ENCODE data around the gene VWA2. TPM values are rescaled to one million over a fixed set of nuclear protein-coding genes. Genes with fewer than 3 reads are reported as not detected.
A peak's percentile ranks its signal among the peaks of the same experiment; 100 is the strongest.

Gene VWA2
- total and polyA plus RNA-seq, 5 donors, result not detected

DNA sequence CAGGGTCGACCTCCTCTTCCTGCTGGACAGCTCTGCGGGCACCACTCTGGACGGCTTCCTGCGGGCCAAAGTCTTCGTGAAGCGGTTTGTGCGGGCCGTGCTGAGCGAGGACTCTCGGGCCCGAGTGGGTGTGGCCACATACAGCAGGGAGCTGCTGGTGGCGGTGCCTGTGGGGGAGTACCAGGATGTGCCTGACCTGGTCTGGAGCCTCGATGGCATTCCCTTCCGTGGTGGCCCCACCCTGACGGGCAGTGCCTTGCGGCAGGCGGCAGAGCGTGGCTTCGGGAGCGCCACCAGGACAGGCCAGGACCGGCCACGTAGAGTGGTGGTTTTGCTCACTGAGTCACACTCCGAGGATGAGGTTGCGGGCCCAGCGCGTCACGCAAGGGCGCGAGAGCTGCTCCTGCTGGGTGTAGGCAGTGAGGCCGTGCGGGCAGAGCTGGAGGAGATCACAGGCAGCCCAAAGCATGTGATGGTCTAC, 46.9 kb downstream of the VWA2 start:
- Histone ChIP-seq H3K4me1 (ENCODE audit: control insufficient read depth, insufficient read depth, low read length) (no peaks in the 10 kb centered on the region), H3K9me3 (ENCODE audit: control insufficient read depth, low read length) (no peaks in the 10 kb centered on the region), H3K27ac (ENCODE audit: low read length) (no peak overlapping the region), H3K27me3 (ENCODE audit: control insufficient read depth, insufficient read depth) (no peaks in the 10 kb centered on the region), H3K4me3 (ENCODE audit: low read length) (no peak overlapping the region)
- WGBS, result 83% methylated on average over 31 of the region's 31 CpGs
- ATAC-seq (peak in 1 of 2 donors; percentile 23), DNase-seq (no peak)
- intact Hi-C loops (cut with DNase I), result no loop called here

DNA sequence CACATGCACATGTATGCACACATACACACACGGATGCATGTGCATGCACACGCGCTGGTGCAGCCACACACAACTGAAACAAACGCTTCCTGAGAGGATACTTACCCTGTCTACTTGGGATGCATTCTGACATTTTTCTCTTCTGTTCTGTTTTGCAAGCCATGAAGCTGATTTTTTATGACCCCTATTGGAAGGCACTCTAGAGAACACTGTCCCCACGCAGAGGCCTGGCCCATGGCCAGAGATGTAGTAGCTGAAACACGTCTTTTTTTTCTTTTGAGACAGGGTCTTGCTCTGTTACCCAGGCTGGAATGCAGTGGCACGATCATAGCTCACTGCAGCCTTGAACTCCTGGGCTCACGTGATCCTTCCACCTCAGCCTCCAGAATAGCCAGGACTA, 47.9 kb downstream of the VWA2 start:
- no peak for DNase-seq

DNA sequence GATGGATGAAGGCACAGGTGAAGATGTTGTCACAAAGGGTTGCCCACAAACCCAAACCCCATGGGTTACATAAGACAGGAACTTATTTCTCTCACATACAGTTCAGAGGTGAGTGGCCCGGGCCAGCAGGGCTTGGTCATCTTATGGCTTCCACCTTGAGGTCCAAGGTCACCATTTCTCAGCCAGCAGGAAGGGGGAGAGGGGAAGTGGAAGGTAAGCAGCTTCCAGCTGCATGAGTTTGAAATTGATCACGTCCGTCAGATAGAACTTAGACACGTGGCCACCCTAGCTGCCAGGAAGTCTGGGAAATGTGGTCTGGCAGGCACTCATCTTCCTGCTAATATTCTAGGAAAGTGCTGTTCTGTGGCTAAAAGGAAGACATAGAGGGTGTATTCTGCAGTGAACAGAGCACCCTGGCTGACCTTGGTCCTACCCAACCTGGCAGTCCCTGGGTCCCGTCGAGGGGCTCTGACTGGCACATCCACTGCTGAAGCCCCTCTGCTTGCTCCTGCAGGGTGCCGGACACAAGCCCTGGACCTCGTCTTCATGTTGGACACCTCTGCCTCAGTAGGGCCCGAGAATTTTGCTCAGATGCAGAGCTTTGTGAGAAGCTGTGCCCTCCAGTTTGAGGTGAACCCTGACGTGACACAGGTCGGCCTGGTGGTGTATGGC, 49.5 kb downstream of the VWA2 start:
- intact Hi-C loops (cut with DNase I), result no loop called here
- Histone ChIP-seq H3K27ac (ENCODE audit: low read length) (no peak overlapping the region), H3K4me3 (ENCODE audit: low read length) (no peak overlapping the region), H3K9me3 (ENCODE audit: control insufficient read depth, low read length) (no peaks in the 10 kb centered on the region), H3K27me3 (ENCODE audit: control insufficient read depth, insufficient read depth) (no peaks in the 10 kb centered on the region), H3K4me1 (ENCODE audit: control insufficient read depth, insufficient read depth, low read length) (no peaks in the 10 kb centered on the region)
- WGBS, result 69% methylated on average over 11 of the region's 11 CpGs
- no peak for DNase-seq
- peak in 1 of 2 donors; percentile 11 for ATAC-seq

More for the DNA sequence above, 47.9 kb downstream of the VWA2 start:
- no peaks in the 10 kb centered on the region for H3K27me3 ChIP-seq (ENCODE audit: control insufficient read depth, insufficient read depth)
- no peak overlapping the region for H3K27ac ChIP-seq (ENCODE audit: low read length)
- intact Hi-C loops (cut with DNase I), result no loop called here
- no peaks in the 10 kb centered on the region for H3K4me1 ChIP-seq (ENCODE audit: control insufficient read depth, insufficient read depth, low read length)
- no peak overlapping the region for H3K4me3 ChIP-seq (ENCODE audit: low read length)
- H3K9me3 ChIP-seq (ENCODE audit: control insufficient read depth, low read length), result no peaks in the 10 kb centered on the region
- WGBS, result 58% methylated on average over 8 of the region's 8 CpGs
- ATAC-seq, result no peak

DNA sequence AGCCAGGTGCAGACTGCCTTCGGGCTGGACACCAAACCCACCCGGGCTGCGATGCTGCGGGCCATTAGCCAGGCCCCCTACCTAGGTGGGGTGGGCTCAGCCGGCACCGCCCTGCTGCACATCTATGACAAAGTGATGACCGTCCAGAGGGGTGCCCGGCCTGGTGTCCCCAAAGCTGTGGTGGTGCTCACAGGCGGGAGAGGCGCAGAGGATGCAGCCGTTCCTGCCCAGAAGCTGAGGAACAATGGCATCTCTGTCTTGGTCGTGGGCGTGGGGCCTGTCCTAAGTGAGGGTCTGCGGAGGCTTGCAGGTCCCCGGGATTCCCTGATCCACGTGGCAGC, 50.0 kb downstream of the VWA2 start:
- no peaks in the 10 kb centered on the region for H3K27me3 ChIP-seq (ENCODE audit: control insufficient read depth, insufficient read depth)
- 93% methylated on average over 16 of the region's 16 CpGs for WGBS
- no peaks in the 10 kb centered on the region for H3K9me3 ChIP-seq (ENCODE audit: control insufficient read depth, low read length)
- peak in 1 of 2 donors; percentile 9 for ATAC-seq
- H3K4me1 ChIP-seq (ENCODE audit: control insufficient read depth, insufficient read depth, low read length), result no peaks in the 10 kb centered on the region
- intact Hi-C loops (cut with DNase I), result no loop called here
- H3K4me3 ChIP-seq (ENCODE audit: low read length), result no peak overlapping the region
- DNase-seq, result no peak
- no peak overlapping the region for H3K27ac ChIP-seq (ENCODE audit: low read length)

DNA sequence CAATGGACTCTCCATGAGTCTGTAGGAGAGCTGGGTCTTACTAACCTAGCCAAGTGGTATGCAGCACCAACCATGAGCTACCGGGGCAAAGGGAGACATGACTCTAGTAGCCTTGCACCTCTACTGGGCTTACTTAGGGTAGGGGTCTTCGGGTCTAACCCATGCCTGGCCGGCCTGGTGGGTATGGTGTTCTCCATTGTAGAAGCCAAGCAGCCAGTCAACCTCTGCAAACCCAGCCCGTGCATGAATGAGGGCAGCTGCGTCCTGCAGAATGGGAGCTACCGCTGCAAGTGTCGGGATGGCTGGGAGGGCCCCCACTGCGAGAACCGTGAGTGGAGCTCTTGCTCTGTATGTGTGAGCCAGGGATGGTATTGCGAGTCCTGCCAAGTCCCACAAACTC, 51.0 kb downstream of the VWA2 start:
- ATAC-seq, result no peak
- WGBS, result 96% methylated on average over 10 of the region's 10 CpGs
- H3K4me3 ChIP-seq (ENCODE audit: low read length), result no peak overlapping the region
- H3K4me1 ChIP-seq (ENCODE audit: control insufficient read depth, insufficient read depth, low read length), result no peaks in the 10 kb centered on the region
- no peaks in the 10 kb centered on the region for H3K9me3 ChIP-seq (ENCODE audit: control insufficient read depth, low read length)
- DNase-seq, result no peak
- H3K27me3 ChIP-seq (ENCODE audit: control insufficient read depth, insufficient read depth), result no peaks in the 10 kb centered on the region
- intact Hi-C loops (cut with DNase I), result no loop called here
- H3K27ac ChIP-seq (ENCODE audit: low read length), result no peak overlapping the region

DNA sequence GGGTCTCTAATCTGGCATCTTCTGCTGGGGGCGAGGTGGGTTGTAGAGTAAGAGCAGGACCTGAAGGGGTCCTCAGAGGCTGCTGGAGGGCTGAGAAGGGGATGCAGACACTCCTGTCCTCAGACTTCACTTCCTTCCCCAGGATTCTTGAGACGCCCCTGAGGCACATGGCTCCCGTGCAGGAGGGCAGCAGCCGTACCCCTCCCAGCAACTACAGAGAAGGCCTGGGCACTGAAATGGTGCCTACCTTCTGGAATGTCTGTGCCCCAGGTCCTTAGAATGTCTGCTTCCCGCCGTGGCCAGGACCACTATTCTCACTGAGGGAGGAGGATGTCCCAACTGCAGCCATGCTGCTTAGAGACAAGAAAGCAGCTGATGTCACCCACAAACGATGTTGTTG, 52.0 kb downstream of the VWA2 start:
- intact Hi-C loops (cut with DNase I), result no loop called here
- ATAC-seq, result no peak
- WGBS, result 91% methylated on average over 7 of the region's 7 CpGs

DNA sequence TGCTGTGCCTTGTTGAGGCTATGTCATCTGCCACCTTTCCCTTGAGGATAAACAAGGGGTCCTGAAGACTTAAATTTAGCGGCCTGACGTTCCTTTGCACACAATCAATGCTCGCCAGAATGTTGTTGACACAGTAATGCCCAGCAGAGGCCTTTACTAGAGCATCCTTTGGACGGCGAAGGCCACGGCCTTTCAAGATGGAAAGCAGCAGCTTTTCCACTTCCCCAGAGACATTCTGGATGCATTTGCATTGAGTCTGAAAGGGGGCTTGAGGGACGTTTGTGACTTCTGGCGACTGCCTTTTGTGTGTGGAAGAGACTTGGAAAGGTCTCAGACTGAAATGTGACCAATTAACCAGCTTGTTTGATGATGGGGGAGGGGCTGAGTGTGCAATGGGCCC, 52.5 kb downstream of the VWA2 start:
- no peak overlapping the region for H3K4me3 ChIP-seq (ENCODE audit: low read length)
- no peak overlapping the region for H3K27ac ChIP-seq (ENCODE audit: low read length)
- no peaks in the 10 kb centered on the region for H3K4me1 ChIP-seq (ENCODE audit: control insufficient read depth, insufficient read depth, low read length)
- DNase-seq (no peak), ATAC-seq (no peak)
- no peaks in the 10 kb centered on the region for H3K27me3 ChIP-seq (ENCODE audit: control insufficient read depth, insufficient read depth)
- H3K9me3 ChIP-seq (ENCODE audit: control insufficient read depth, low read length), result no peaks in the 10 kb centered on the region
- 86% methylated on average over 8 of the region's 8 CpGs for WGBS
- intact Hi-C loops (cut with DNase I), result no loop called here

More for the DNA sequence above, 52.0 kb downstream of the VWA2 start:
- Histone ChIP-seq H3K4me1 (ENCODE audit: control insufficient read depth, insufficient read depth, low read length) (no peaks in the 10 kb centered on the region), H3K27ac (ENCODE audit: low read length) (no peak overlapping the region), H3K27me3 (ENCODE audit: control insufficient read depth, insufficient read depth) (no peaks in the 10 kb centered on the region), H3K9me3 (ENCODE audit: control insufficient read depth, low read length) (no peaks in the 10 kb centered on the region), H3K4me3 (ENCODE audit: low read length) (no peak overlapping the region)
- no peak for DNase-seq

DNA sequence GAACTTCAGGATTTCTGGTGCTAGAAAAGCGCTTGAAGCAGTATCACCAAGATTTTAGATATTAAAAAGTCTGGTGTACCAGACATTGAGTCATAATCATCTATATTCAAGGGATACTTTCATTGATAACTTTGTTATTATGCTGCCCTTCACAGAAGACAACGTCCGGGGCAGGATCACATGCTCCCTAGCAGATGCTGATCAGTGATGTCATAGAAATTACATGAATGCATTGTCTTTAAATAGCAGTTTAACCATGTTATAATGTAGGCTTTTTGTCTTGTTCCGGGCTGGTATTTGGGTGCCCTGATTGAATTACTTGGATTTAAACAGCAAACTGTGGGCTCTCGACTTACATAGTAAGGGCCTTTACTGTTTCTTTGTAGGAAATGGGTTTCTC, 54.0 kb downstream of the VWA2 start:
- Histone ChIP-seq H3K9me3 (ENCODE audit: control insufficient read depth, low read length) (no peaks in the 10 kb centered on the region), H3K4me1 (ENCODE audit: control insufficient read depth, insufficient read depth, low read length) (no peaks in the 10 kb centered on the region), H3K27ac (ENCODE audit: low read length) (no peak overlapping the region), H3K4me3 (ENCODE audit: low read length) (no peak overlapping the region), H3K27me3 (ENCODE audit: control insufficient read depth, insufficient read depth) (no peaks in the 10 kb centered on the region)
- DNase-seq, result no peak
- intact Hi-C loops (cut with DNase I), result no loop called here
- no peak for ATAC-seq
- 87% methylated on average over 5 of the region's 5 CpGs for WGBS

DNA sequence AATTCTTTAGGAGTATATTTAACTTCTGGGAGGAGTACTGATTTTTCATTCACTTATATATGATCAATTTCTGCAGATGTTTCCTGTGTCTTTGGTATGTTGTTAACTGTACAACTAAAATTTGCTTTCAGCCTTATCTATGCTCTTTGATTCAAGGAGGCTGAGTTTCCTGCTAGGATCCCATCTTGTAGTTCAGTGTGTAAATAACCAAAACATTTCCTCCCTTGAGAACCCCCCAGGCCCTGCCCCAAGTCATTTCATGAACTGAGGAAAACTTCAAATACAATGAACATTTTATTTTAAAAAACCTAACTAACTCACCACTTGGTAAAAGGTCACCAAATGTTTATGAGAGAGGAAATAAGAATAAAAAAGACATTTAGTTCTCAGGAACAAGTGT, 55.5 kb downstream of the VWA2 start:
- Histone ChIP-seq H3K9me3 (ENCODE audit: control insufficient read depth, low read length) (no peaks in the 10 kb centered on the region), H3K4me3 (ENCODE audit: low read length) (no peak overlapping the region), H3K27me3 (ENCODE audit: control insufficient read depth, insufficient read depth) (no peaks in the 10 kb centered on the region), H3K27ac (ENCODE audit: low read length) (no peak overlapping the region), H3K4me1 (ENCODE audit: control insufficient read depth, insufficient read depth, low read length) (no peaks in the 10 kb centered on the region)
- DNase-seq (no peak), ATAC-seq (no peak)
- intact Hi-C loops (cut with DNase I), result no loop called here

DNA sequence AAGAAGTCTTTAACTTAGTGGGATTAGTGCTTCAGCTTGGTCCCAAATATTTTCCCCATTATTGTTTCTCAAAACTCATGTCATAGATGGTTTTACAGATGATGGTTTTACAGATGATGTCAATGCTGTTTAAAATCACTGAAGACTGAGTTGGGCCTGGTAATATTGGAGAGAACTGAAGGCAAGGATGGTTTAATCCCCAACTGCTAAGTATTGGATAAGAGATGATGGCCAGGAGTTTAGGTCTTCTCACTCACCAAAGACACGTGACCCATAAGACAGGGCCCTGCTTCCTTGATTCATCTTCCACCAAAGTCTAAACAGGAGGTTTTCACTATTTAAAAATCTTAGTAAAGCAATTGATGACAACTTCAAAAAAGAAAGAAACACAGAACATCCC, 56.3 kb downstream of the VWA2 start:
- WGBS, result 3% methylated on average over 1 of the region's 1 CpG
- DNase-seq (no peak), ATAC-seq (no peak)
- Histone ChIP-seq H3K9me3 (ENCODE audit: control insufficient read depth, low read length) (no peaks in the 10 kb centered on the region), H3K4me1 (ENCODE audit: control insufficient read depth, insufficient read depth, low read length) (no peaks in the 10 kb centered on the region), H3K27ac (ENCODE audit: low read length) (no peak overlapping the region), H3K27me3 (ENCODE audit: control insufficient read depth, insufficient read depth) (no peaks in the 10 kb centered on the region), H3K4me3 (ENCODE audit: low read length) (no peak overlapping the region)
- intact Hi-C loops (cut with DNase I), result no loop called here

DNA sequence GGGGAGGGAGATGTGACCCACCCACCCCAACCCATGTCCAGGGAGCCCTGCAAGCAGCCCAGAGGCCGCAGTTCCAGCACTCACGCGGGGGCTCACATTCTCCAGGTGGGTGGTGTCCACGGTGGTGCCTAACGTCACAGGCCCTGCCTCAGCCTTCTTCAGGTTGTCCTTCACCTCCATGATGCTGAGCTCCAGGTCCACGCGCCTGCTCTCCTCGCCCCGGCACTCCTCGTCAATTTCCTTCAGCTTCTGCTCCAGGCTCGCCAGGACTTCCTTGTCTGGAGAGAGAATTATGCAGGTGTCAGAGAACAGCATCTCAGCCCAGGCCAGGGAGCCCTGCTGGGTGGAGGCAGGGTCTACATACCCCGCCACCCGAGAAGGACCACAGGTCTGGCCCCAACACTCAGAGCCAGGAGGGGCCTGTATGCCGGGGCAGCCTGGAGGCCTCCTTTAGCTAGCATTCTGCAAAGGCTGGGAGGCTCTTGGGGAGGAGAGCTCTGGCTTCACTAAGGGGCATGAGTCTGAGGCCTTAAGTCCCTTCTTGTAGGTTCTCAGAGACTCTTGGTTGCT, 58.2 kb downstream of the VWA2 start:
- Histone ChIP-seq H3K27ac (ENCODE audit: low read length) (no peak overlapping the region), H3K9me3 (ENCODE audit: control insufficient read depth, low read length) (no peaks in the 10 kb centered on the region), H3K4me3 (ENCODE audit: low read length) (no peak overlapping the region), H3K4me1 (ENCODE audit: control insufficient read depth, insufficient read depth, low read length) (no peaks in the 10 kb centered on the region), H3K27me3 (ENCODE audit: control insufficient read depth, insufficient read depth) (no peaks in the 10 kb centered on the region)
- WGBS, result 98% methylated on average over 14 of the region's 14 CpGs
- DNase-seq (no peak), ATAC-seq (no peak)
- intact Hi-C loops (cut with DNase I), result no loop called here

Data from right cardiac atrium (tissue), 5 donors.